Subcutaneous abdominal adipose tissue (tissue), 5 donors: ENCODE measurements around the gene PCBD1.

Experiments
- H3K27ac ChIP-seq: one replicate; pipeline ENCODE4 v1.7.0; 2013; ENCODE audit warnings: low read depth, mild to moderate bottlenecking, inconsistent platforms, low read length, moderate library complexity
- H3K27me3 ChIP-seq, 5 donors: one replicate each; pipeline ENCODE4 v1.7.0; 2013; ENCODE audit warnings: low read length in 5 of 5, inconsistent platforms in 1 of 5; ENCODE audit not compliant: control insufficient read depth in 5 of 5, insufficient read depth in 4 of 5
- H3K36me3 ChIP-seq, 5 donors: one replicate each; pipeline ENCODE4 v1.7.0; 2013; ENCODE audit warnings: low read length in 5 of 5; ENCODE audit not compliant: control insufficient read depth in 5 of 5, insufficient read depth in 5 of 5
- H3K4me1 ChIP-seq, 5 donors: one replicate each; pipeline ENCODE4 v1.7.0; 2013; ENCODE audit warnings: low read length in 5 of 5, mild to moderate bottlenecking in 3 of 5, moderate library complexity in 1 of 5; ENCODE audit not compliant: control insufficient read depth in 5 of 5, insufficient read depth in 5 of 5
- H3K4me3 ChIP-seq, 5 donors: one replicate each; pipeline ENCODE4 v1.7.0; 2013; ENCODE audit warnings: low read length in 5 of 5, low read depth in 1 of 5
- H3K9ac ChIP-seq, 5 donors: one replicate each; pipeline ENCODE4 v1.7.0; 2013; ENCODE audit warnings: low read length in 5 of 5, mild to moderate bottlenecking in 4 of 5, moderate library complexity in 3 of 5
- H3K9me3 ChIP-seq, 5 donors: one replicate each; pipeline ENCODE4 v1.7.0; 2013; ENCODE audit warnings: low read length in 5 of 5; ENCODE audit not compliant: control insufficient read depth in 5 of 5
- donor health status: healthy.
- donor health status: healthy.
- donor health status: healthy.
- donor health status: healthy.
- donor health status: healthy.

Gene PCBD1

DNA sequence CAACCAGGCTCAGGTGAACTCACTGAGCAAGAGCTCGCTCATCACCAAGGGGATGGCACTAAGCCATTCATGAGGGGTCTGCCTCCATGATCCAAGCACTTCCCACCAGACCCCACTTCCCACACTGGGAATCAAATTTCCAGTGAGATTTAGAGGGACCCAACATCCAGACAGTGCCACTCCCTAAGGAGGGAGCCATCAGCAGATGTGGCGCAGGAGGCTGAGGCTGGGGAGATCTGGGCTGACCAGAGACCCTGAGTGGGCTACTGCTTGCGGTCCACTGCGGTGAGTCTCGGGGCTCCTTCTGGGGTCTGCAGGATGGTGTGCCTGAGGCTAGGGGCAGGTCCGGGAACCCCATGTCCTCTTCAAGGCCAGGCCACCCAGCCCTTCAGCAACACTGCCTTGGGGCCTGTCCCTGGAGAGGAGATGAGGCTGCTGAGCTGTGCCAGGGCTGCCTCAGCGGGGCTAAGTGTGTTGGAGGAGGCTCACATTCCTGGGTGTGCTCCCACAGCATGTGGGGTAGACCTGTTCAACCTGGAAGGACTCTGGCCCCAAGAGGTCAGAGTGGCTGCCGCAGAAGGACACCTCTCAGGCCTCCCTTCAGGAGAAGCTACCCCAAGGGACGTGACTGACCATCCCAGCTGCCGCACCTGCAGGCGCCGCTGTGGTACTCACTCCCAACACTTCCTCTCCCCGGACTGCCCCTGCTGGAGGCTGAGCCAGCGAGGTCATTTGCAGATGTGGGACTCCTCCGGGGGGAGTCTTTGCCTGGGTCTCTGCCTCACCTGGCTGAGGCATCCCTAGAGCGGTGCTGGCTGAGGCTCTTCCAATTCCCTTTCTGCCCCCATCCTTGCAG lies 22.3 kb upstream of the PCBD1 start:
- no peak overlapping the region for H3K27ac ChIP-seq

GRCh38 chr10:70909326-70909935 lies 21.1 kb upstream of the PCBD1 start:
- H3K9ac ChIP-seq: no peak overlapping the region

More for the DNA sequence above, 22.3 kb upstream of the PCBD1 start:
- no peak overlapping the region for H3K9ac ChIP-seq
- H3K4me1 ChIP-seq: peaks cover 0 to 5% (median 0%) of the 10 kb centered on the region in 5 donors
- H3K27me3 ChIP-seq: peaks cover 7 to 22% (median 13%) of the 10 kb centered on the region in 5 donors
- no peak overlapping the region for H3K4me3 ChIP-seq
- H3K9me3 ChIP-seq: no peaks in the 10 kb centered on the region
- no peaks in the 10 kb centered on the region for H3K36me3 ChIP-seq

DNA sequence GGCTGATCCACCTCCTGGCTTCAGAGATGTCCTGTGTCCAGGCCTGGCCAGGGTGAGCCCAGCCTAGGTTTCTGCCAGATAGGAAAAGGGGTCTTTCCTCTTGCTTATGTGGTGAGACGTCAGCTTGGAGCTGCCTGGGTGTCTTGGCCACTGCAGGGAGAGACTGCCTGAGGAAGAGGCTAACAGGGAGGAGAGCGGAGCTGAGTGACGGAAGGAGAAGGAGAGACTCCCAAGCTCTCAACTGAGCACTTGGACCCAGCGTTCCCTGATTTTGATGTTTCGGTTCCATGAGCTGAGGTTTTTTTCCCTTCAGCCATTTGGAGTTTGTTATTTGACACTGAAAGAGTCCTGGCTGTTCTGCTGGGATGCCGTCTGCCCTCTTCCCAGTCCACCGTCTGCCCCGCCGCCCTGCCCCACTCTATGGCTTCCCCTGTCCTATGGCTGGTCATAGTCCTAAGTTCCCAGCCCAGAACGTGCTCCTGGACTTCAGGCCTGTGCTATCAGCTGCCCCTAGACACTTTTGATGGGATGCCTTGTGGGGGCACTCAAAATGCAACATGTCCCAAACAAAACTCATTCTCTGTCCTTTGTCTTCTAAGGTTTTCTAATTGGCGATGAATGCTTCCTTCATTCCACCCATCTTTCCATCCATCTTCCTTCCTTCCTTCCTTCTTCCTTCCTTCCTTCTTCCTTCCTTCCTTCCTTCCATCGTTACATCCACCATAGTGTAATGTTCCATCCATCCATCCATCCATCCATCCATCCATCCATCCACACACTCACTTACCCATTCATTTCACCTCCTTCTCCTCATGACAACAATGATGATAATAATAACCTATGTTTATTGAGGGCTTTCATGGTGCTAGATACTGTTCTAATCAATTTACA lies 20.3 kb upstream of the PCBD1 start:
- Histone ChIP-seq H3K4me1 (peaks cover 0 to 4% (median 0%) of the 10 kb centered on the region in 5 donors), H3K9ac (no peak overlapping the region), H3K27me3 (peaks cover 4 to 13% (median 7%) of the 10 kb centered on the region in 5 donors), H3K27ac (no peak overlapping the region), H3K9me3 (no peaks in the 10 kb centered on the region), H3K4me3 (no peak overlapping the region), H3K36me3 (no peaks in the 10 kb centered on the region)

More at GRCh38 chr10:70909326-70909935, 21.1 kb upstream of the PCBD1 start:
- no peak overlapping the region for H3K4me3 ChIP-seq
- no peaks in the 10 kb centered on the region for H3K9me3 ChIP-seq
- peaks cover 4 to 14% (median 8%) of the 10 kb centered on the region in 5 donors for H3K27me3 ChIP-seq
- H3K4me1 ChIP-seq: peaks cover 0 to 5% (median 0%) of the 10 kb centered on the region in 5 donors
- no peak overlapping the region for H3K27ac ChIP-seq
- H3K36me3 ChIP-seq: no peaks in the 10 kb centered on the region

- Histone ChIP-seq H3K9me3 (no peaks in the 10 kb centered on the region), H3K4me1 (peaks cover 0 to 6% (median 4%) of the 10 kb centered on the region in 5 donors), H3K36me3 (no peaks in the 10 kb centered on the region), H3K9ac (no peak overlapping the region), H3K27ac (no peak overlapping the region), H3K4me3 (no peak overlapping the region), H3K27me3 (peaks cover 4 to 13% (median 7%) of the 10 kb centered on the region in 5 donors)
Observed at GRCh38 chr10:70907637-70908405, 19.5 kb upstream of the PCBD1 start.

GRCh38 chr10:70906953-70907636 lies 18.7 kb upstream of the PCBD1 start:
- Histone ChIP-seq H3K9ac (no peak overlapping the region), H3K4me1 (peaks cover 0 to 6% (median 4%) of the 10 kb centered on the region in 5 donors)

DNA sequence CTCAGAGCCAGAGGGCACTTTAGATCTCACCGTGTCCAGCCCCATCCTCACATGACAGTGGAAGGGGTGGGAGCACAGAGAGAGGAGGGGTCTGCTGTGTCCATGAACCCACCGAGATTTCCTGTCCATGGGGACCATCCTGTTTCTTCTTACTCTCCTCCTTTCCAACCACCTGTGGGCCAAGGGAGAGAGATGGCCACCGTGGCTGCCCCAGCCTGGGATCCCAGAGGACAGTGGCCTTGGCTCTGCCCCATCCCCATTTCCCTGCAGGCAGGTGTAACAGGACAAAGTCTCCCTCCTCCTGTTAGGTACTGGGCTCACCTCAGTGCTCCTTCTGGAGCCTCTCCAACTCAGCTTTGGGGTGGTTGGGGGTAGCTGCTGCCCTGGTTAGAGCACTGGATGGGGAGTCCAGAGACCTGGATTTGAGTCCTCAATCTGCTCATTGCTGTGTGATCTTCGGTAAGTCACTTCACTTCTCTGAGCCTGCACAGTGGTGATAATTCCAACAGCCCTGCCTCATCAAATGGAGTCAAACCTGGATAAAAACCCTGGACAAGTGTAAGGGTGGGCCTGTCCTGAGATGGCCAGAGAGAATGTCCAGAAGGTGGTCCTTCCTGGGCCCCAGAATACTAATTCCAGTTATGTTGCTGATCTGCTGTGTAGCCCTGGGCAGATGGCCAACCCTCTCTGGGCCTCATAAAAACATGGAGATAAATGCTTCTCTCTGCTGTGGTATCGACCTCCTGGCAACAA lies 17.8 kb upstream of the PCBD1 start:
- peaks cover 0 to 6% (median 4%) of the 10 kb centered on the region in 5 donors for H3K4me1 ChIP-seq
- H3K4me3 ChIP-seq: no peak overlapping the region
- H3K9ac ChIP-seq: no peak overlapping the region
- H3K9me3 ChIP-seq: no peaks in the 10 kb centered on the region
- no peak overlapping the region for H3K27ac ChIP-seq
- H3K27me3 ChIP-seq: peaks cover 0 to 10% (median 5%) of the 10 kb centered on the region in 5 donors
- H3K36me3 ChIP-seq: no peaks in the 10 kb centered on the region

More at GRCh38 chr10:70906953-70907636, 18.7 kb upstream of the PCBD1 start:
- H3K36me3 ChIP-seq: no peaks in the 10 kb centered on the region
- no peak overlapping the region for H3K4me3 ChIP-seq
- H3K9me3 ChIP-seq: no peaks in the 10 kb centered on the region
- H3K27ac ChIP-seq: no peak overlapping the region
- peaks cover 3 to 13% (median 7%) of the 10 kb centered on the region in 5 donors for H3K27me3 ChIP-seq

DNA sequence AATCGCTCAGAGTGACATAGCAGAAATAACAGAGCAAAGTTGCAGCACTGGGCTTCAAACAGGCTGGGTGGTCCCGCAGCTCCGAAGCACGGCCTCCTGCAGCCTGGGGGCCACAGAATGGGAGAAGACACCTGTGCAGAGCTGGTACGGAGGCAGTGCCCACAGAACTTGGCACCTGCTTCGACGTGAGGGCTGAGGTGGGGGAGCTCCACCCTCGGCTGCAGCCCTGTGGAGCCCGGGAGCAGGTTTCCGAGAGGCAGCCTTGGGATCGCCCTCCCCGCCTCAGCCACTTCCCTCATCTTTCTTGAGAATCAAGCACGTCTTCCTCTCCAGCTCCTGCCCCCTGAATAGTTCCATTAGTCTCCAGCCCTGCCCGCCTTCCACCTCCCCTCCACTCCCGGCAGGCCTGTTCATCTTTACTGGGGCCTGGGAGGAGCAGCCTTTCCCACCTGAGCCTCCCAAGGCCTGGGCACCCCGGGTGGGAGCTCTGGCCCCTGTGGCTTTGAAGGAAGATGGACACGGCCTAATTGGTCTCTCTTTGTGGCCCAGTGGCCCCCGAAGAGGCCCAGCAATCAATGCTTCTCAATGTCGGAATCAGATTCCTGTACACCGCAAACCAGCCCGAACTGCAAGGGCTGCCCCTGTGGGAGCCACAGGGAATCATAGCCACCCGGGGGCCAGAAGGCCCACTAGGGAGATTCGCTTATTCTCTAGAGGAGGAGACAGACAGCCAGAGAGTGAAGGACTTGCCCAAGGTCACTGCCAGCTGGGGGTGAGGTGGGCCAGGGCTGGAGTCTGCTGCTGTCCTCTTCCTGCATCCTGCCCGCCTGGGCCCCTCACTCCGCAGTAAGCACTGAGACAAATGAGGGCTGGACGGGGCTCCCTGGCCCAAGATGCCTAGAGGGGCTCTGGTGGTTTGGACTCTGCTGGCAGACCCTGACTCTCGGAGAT lies 17.0 kb upstream of the PCBD1 start:
- no peak overlapping the region for H3K9ac ChIP-seq
- H3K36me3 ChIP-seq: no peaks in the 10 kb centered on the region
- H3K27ac ChIP-seq: no peak overlapping the region
- H3K27me3 ChIP-seq: peaks cover 0 to 6% (median 3%) of the 10 kb centered on the region in 5 donors
- H3K4me3 ChIP-seq: no peak overlapping the region
- no peaks in the 10 kb centered on the region for H3K9me3 ChIP-seq
- peaks cover 0 to 6% (median 4%) of the 10 kb centered on the region in 5 donors for H3K4me1 ChIP-seq
